Kidney tubule cell (primary cell): ENCODE measurements around the gene DOCK4.
A peak's percentile ranks its signal among the peaks of the same experiment; 100 is the strongest.

Source experiments
- DNase-seq: peaks from one replicate; pipeline ENCODE4 v3.0.0-alpha.2; 2018; ENCODE audit warnings: low spot score

The DOCK4 gene

DNA sequence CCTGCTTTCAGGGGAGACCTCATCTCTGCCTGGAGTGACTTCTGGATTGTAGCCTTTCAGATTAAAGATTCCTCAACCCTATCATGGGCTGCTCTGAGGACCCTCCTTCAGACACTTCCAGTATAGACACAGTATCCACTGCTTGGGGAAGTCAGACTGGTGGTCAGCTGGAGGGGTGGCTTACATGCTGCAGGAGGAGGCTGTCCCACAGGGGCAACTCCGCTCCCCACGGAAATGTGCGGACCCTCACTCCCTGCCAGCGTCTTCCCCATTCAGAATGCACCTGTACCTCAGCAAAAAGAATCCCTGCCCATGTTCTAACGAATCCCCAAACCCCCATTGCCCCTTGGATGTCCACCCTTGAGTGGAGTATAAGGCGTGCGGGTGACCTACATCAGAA lies 95.5 kb downstream of the DOCK4 start:
- no peak for DNase-seq

GRCh38 chr7:112110175-112110574 lies 96.0 kb downstream of the DOCK4 start:
- no peak for DNase-seq

DNA sequence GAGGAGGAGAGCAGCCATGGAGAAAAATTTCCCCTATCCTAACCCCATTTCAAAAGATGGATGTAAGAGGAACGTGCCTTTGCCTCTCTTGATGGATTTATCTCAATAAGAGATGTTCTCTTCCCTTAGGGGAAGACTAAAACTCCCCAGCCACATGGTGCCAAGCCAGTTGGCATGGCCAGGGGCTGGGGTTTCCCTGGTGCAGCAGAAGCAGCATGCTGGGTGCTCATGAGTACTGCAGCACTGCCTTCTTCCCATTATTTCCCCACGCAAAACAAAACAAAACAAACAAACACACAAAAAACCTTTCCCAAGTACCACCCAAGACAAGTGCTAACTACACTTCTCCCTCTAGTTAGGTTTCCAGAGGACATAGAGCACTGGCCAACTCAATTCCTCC lies 97.2 kb downstream of the DOCK4 start:
- DNase-seq = no peak

- no peak for DNase-seq
Measured at GRCh38 chr7:112105584-112106530, 100.3 kb downstream of the DOCK4 start.

GRCh38 chr7:112104120-112104519 lies 102.1 kb downstream of the DOCK4 start:
- DNase-seq = no peak

- DNase-seq = peak; percentile 62
Measured at GRCh38 chr7:112103246-112103645, 103.0 kb downstream of the DOCK4 start.

DNA sequence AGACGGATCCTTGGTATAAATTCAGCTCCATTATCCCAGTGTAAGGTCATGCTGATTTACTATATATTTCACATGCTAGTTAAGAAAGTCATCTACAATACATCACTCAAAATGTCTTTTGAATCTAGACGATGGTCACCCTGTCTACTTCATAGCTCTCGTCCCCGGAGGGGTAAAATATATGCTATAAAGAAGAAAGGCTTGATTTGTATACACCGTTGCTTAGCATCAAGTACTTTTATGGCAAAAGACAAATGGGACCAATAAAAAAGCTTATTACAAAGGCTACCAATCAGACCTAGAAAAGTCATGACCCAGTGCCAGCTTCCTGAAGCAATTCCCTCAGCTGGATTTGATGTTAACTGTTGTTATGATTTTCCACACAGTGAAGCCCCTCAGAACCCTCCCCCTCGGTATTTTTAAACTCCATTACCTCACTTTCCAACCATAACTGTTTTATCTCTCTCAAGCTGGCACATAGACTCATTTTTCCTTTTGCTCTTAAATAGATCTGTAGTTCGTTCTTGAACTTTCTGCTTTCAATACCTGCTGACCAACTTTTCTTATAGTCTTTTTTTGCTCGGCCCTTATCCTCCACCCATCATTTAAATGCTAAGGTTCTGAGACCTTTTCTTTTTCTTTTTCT lies 104.9 kb downstream of the DOCK4 start:
- no peak for DNase-seq

DNA sequence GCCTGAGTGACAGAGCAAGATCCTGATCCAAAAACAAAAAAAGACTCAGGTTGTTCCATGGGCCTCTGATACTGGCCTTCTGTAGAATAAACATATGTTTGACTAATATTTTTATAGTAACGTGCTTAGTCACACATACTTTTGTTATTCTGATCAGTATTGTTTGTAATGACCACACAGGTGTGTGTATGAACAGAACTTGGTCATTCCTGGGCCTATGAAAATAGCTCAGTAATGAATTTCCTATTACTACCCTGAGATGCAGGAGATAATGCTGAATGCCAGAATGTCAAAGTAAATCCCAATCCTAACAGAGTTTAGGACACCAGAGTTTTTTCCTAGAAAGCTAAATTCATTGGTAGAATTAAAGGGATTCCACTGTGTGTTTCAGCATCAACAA lies 108.7 kb downstream of the DOCK4 start:
- DNase-seq = no peak

DNA sequence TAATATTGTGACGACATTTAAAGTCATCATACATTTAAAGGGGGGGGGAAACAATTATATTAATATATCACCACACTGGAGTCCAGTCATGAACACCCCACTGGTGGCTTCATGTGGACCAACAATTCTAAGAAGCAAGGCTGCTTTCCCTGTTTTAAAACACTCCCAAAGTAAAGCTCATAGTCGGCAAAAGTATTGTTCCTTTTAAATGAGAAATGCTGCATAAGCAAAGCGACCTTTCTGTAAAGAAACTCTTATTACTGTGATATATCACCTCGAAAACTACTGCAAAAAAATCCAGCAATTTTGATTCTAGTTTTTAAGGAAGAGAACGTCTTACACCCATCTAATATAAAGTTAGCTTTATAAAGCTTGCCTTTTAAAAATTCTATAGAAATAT lies 112.8 kb downstream of the DOCK4 start:
- DNase-seq = no peak

GRCh38 chr7:112092709-112093395 lies 113.3 kb downstream of the DOCK4 start:
- no peak for DNase-seq

GRCh38 chr7:112092306-112092705 lies 113.9 kb downstream of the DOCK4 start:
- no peak for DNase-seq

GRCh38 chr7:112091768-112092167 lies 114.4 kb downstream of the DOCK4 start:
- no peak for DNase-seq

DNA sequence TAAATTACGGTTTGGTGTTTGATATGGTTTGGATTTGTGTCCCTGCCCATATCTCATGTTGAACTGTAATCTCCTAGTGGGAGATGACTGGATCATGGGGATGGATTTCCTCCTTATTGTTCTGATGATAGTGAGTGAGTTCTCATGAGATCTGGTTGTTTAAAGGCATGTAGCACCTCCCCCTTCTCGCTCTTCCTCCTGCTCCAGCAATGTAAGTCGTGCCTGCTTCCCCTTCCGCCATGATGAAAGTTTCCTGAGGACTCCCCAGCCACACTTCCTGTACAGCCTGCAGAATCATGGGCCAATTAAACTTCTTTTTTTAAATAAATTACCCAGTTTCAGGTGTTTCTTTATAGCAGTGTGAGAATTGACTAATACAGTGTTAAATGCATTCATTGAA lies 116.6 kb downstream of the DOCK4 start:
- DNase-seq = no peak

DNA sequence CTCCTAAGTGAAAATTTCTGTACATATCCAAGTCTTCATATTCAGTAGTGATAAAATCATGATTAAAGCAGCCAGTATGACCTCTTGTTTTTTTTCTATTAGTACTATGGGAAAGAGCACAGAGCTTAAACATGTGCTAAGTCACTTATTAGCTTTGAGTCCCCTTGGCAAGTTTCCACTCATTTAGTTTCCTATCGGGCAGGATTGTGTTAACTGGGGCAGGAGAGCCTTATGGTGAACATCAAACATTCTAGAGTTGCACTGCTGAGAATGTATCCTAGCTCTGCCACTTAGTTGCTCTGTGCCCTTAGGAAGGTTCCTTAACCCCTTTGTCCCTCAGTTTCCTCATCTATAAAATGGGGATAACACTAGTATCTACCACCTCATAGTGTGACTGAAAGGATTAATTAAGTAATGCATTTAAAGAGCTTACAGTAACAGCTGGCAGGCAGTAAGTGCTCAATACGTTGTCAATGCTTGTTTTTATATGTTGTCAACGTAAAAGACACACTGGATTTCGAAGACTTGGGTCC lies 117.6 kb downstream of the DOCK4 start:
- no peak for DNase-seq

GRCh38 chr7:112086496-112087254 lies 119.5 kb downstream of the DOCK4 start:
- peak; percentile 50 for DNase-seq

DNA sequence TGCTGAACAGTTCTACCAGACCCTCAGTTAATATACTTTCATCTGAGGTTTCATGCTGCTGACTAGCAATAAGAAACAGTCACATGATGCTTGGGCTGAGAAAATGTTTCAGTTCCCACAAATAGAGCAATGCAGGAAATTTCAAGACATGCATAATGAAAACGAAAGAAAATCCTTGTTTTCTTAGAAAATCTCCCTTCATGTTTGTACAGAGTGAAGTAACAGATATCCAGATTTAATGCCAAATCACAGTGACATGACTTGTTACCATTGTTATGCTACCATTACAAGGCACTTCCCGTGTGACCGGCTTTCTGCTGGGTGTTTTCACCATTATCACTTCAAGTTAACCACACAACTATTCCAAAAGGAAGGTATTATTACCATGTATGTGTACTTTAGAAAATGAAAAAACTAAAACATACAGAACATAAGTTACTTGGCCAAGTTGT lies 121.7 kb downstream of the DOCK4 start:
- no peak for DNase-seq

- no peak for DNase-seq
Measured at GRCh38 chr7:112083776-112084355, 122.3 kb downstream of the DOCK4 start.

- no peak for DNase-seq
Measured at GRCh38 chr7:112082306-112082705, 123.9 kb downstream of the DOCK4 start.

DNA sequence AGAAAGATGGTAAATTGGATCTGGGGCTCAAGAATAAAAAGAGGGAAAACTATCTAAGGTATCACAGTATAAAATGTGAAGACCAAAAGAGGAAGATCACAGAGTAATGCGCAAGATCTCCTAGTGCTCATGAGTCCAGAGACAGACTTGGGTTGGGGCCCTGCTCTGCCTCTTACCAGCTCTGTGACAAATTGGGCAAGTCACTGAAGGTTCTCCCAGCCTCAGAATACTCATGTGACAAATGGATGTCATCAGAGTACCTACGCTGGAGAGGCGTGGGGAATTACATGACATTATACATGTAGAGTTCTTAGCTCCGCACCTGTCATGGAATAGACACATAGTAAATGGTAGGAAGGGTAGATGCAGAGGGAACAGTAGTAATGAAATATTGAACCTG lies 124.4 kb downstream of the DOCK4 start:
- DNase-seq = no peak

DNA sequence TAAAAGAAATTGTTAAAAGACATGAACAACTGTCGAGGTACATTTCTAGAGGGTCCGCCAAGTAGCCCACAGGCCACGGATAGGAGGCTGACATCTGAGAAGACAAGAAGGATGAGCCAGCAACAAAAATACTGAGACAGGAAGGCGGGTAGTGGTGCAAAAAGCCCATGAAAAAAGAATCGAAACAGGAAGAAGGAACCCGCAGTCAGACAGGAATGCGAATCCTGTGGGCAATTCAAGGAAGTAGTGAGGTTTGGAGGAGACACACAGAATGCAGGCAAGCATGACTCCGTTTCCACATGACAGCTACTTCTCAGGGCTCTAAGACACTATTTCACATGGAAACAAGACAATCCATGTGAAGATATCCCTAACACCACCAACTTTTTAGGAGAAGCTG lies 125.2 kb downstream of the DOCK4 start:
- peak; percentile 93 for DNase-seq

DNA sequence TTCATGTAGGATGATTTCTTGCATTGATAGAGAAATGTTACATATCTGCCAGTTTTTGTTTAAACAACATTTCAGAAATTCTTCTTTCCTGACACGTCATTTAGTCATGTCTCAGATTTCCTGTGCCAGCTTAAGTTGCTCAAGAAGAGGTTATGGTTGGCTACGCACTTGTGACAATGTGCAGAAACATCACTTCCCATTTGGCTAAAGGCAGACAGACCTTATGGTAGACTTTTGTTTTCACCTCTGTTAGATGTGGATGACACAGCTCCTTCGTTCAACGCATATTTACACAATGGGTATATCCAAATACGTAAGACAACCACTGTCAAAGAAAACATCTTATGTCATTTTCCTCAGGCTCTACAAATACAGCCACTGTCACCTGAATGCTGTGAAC lies 125.8 kb downstream of the DOCK4 start:
- peak; percentile 97 for DNase-seq
